ENCODE results near the gene SCN2B. TPM values are rescaled to one million over a fixed set of nuclear protein-coding genes. Genes with fewer than 3 reads are reported as not detected.

Gene SCN2B
- polyA plus RNA-seq, 1 donor, result 1.3 TPM

- no peak overlapping the region for H3K4me3 ChIP-seq (ENCODE audit: low read length)
- no peaks in the 10 kb centered on the region for H3K27me3 ChIP-seq (ENCODE audit: control insufficient read depth, insufficient read depth, low read length)
- no peak overlapping the region for H3K27ac ChIP-seq (ENCODE audit: low read length)
- H3K9me3 ChIP-seq (ENCODE audit: control insufficient read depth, low read depth, low read length), result no peaks in the 10 kb centered on the region
- peaks cover 65% of the 10 kb centered on the region for H3K4me1 ChIP-seq (ENCODE audit: control insufficient read depth, insufficient read depth, low read length)
- H3K36me3 ChIP-seq (ENCODE audit: control insufficient read depth, insufficient read depth, low read length), result no peaks in the 10 kb centered on the region
- DNase-seq, result no peak
- no CpG with 5 or more reads among the region's 3 CpGs for WGBS (ENCODE audit: insufficient coverage, low lambda C conversion rate)
Measured at GRCh38 chr11:118209033-118209432, 32.6 kb upstream of the SCN2B start.

- Histone ChIP-seq H3K36me3 (ENCODE audit: control insufficient read depth, insufficient read depth, low read length) (no peaks in the 10 kb centered on the region), H3K27me3 (ENCODE audit: control insufficient read depth, insufficient read depth, low read length) (no peaks in the 10 kb centered on the region), H3K4me3 (ENCODE audit: low read length) (no peak overlapping the region), H3K4me1 (ENCODE audit: control insufficient read depth, insufficient read depth, low read length) (peaks cover 66% of the 10 kb centered on the region), H3K9me3 (ENCODE audit: control insufficient read depth, low read depth, low read length) (no peaks in the 10 kb centered on the region), H3K27ac (ENCODE audit: low read length) (peak overlapping the region; percentile 85)
- DNase-seq, result no peak
- WGBS (ENCODE audit: insufficient coverage, low lambda C conversion rate), result 100% methylated on average over 1 of the region's 2 CpGs
Measured at GRCh38 chr11:118207079-118207478, 30.6 kb upstream of the SCN2B start.

GRCh38 chr11:118206391-118207031, 30.1 kb upstream of the SCN2B start:
- Histone ChIP-seq H3K9me3 (ENCODE audit: control insufficient read depth, low read depth, low read length) (no peaks in the 10 kb centered on the region), H3K4me3 (ENCODE audit: low read length) (no peak overlapping the region), H3K27ac (ENCODE audit: low read length) (peak overlapping the region; percentile 85), H3K4me1 (ENCODE audit: control insufficient read depth, insufficient read depth, low read length) (peaks cover 68% of the 10 kb centered on the region), H3K36me3 (ENCODE audit: control insufficient read depth, insufficient read depth, low read length) (no peaks in the 10 kb centered on the region), H3K27me3 (ENCODE audit: control insufficient read depth, insufficient read depth, low read length) (no peaks in the 10 kb centered on the region)
- DNase-seq, result peak; percentile 15 to 53
- 40% methylated on average over 1 of the region's 1 CpG for WGBS (ENCODE audit: insufficient coverage, low lambda C conversion rate)

- H3K4me3 ChIP-seq (ENCODE audit: low read length), result no peak overlapping the region
- H3K27me3 ChIP-seq (ENCODE audit: control insufficient read depth, insufficient read depth, low read length), result no peaks in the 10 kb centered on the region
- H3K4me1 ChIP-seq (ENCODE audit: control insufficient read depth, insufficient read depth, low read length), result peaks cover 64% of the 10 kb centered on the region
- DNase-seq, result peak; percentile 78 to 85
- peak overlapping the region; percentile 85 for H3K27ac ChIP-seq (ENCODE audit: low read length)
- WGBS (ENCODE audit: insufficient coverage, low lambda C conversion rate), result no CpG with 5 or more reads among the region's 9 CpGs
- no peaks in the 10 kb centered on the region for H3K36me3 ChIP-seq (ENCODE audit: control insufficient read depth, insufficient read depth, low read length)
- H3K9me3 ChIP-seq (ENCODE audit: control insufficient read depth, low read depth, low read length), result no peaks in the 10 kb centered on the region
Measured at GRCh38 chr11:118205606-118206378, 29.4 kb upstream of the SCN2B start.

- Histone ChIP-seq H3K27ac (ENCODE audit: low read length) (peak overlapping the region; percentile 92), H3K4me3 (ENCODE audit: low read length) (no peak overlapping the region), H3K27me3 (ENCODE audit: control insufficient read depth, insufficient read depth, low read length) (no peaks in the 10 kb centered on the region), H3K9me3 (ENCODE audit: control insufficient read depth, low read depth, low read length) (no peaks in the 10 kb centered on the region), H3K4me1 (ENCODE audit: control insufficient read depth, insufficient read depth, low read length) (peaks cover 65% of the 10 kb centered on the region), H3K36me3 (ENCODE audit: control insufficient read depth, insufficient read depth, low read length) (no peaks in the 10 kb centered on the region)
- peak; percentile 91 to 95 for DNase-seq
- WGBS (ENCODE audit: insufficient coverage, low lambda C conversion rate), result 40% methylated on average over 1 of the region's 7 CpGs
Measured at GRCh38 chr11:118202599-118203422, 26.4 kb upstream of the SCN2B start.

- H3K27ac ChIP-seq (ENCODE audit: low read length), result peak overlapping the region; percentile 92
Measured at GRCh38 chr11:118201966-118202365, 25.5 kb upstream of the SCN2B start.

GRCh38 chr11:118200901-118201680, 24.7 kb upstream of the SCN2B start:
- DNase-seq, result no peak
- no peaks in the 10 kb centered on the region for H3K27me3 ChIP-seq (ENCODE audit: control insufficient read depth, insufficient read depth, low read length)
- WGBS (ENCODE audit: insufficient coverage, low lambda C conversion rate), result 94% methylated on average over 3 of the region's 9 CpGs
- H3K4me1 ChIP-seq (ENCODE audit: control insufficient read depth, insufficient read depth, low read length), result peaks cover 60% of the 10 kb centered on the region
- H3K9me3 ChIP-seq (ENCODE audit: control insufficient read depth, low read depth, low read length), result no peaks in the 10 kb centered on the region
- no peaks in the 10 kb centered on the region for H3K36me3 ChIP-seq (ENCODE audit: control insufficient read depth, insufficient read depth, low read length)
- H3K4me3 ChIP-seq (ENCODE audit: low read length), result no peak overlapping the region
- peak overlapping the region; percentile 92 for H3K27ac ChIP-seq (ENCODE audit: low read length)

More at GRCh38 chr11:118201966-118202365, 25.5 kb upstream of the SCN2B start:
- Histone ChIP-seq H3K4me1 (ENCODE audit: control insufficient read depth, insufficient read depth, low read length) (peaks cover 68% of the 10 kb centered on the region), H3K9me3 (ENCODE audit: control insufficient read depth, low read depth, low read length) (no peaks in the 10 kb centered on the region), H3K36me3 (ENCODE audit: control insufficient read depth, insufficient read depth, low read length) (no peaks in the 10 kb centered on the region), H3K4me3 (ENCODE audit: low read length) (no peak overlapping the region), H3K27me3 (ENCODE audit: control insufficient read depth, insufficient read depth, low read length) (no peaks in the 10 kb centered on the region)
- 76% methylated on average over 2 of the region's 2 CpGs for WGBS (ENCODE audit: insufficient coverage, low lambda C conversion rate)
- DNase-seq, result no peak

GRCh38 chr11:118200497-118200896, 24.1 kb upstream of the SCN2B start:
- Histone ChIP-seq H3K4me3 (ENCODE audit: low read length) (no peak overlapping the region), H3K9me3 (ENCODE audit: control insufficient read depth, low read depth, low read length) (no peaks in the 10 kb centered on the region), H3K27me3 (ENCODE audit: control insufficient read depth, insufficient read depth, low read length) (no peaks in the 10 kb centered on the region), H3K36me3 (ENCODE audit: control insufficient read depth, insufficient read depth, low read length) (no peaks in the 10 kb centered on the region), H3K4me1 (ENCODE audit: control insufficient read depth, insufficient read depth, low read length) (peaks cover 57% of the 10 kb centered on the region), H3K27ac (ENCODE audit: low read length) (no peak overlapping the region)
- no CpG with 5 or more reads among the region's 5 CpGs for WGBS (ENCODE audit: insufficient coverage, low lambda C conversion rate)
- no peak for DNase-seq

- Histone ChIP-seq H3K4me1 (ENCODE audit: control insufficient read depth, insufficient read depth, low read length) (peaks cover 58% of the 10 kb centered on the region), H3K4me3 (ENCODE audit: low read length) (no peak overlapping the region), H3K36me3 (ENCODE audit: control insufficient read depth, insufficient read depth, low read length) (no peaks in the 10 kb centered on the region), H3K27ac (ENCODE audit: low read length) (peak overlapping the region; percentile 41), H3K27me3 (ENCODE audit: control insufficient read depth, insufficient read depth, low read length) (no peaks in the 10 kb centered on the region), H3K9me3 (ENCODE audit: control insufficient read depth, low read depth, low read length) (no peaks in the 10 kb centered on the region)
- no peak for DNase-seq
- WGBS (ENCODE audit: insufficient coverage, low lambda C conversion rate), result no CpG with 5 or more reads among the region's 6 CpGs
Measured at GRCh38 chr11:118199135-118199534, 22.7 kb upstream of the SCN2B start.

GRCh38 chr11:118198370-118198769, 21.9 kb upstream of the SCN2B start:
- no peaks in the 10 kb centered on the region for H3K9me3 ChIP-seq (ENCODE audit: control insufficient read depth, low read depth, low read length)
- H3K4me3 ChIP-seq (ENCODE audit: low read length), result no peak overlapping the region
- peak; percentile 70 to 74 for DNase-seq
- peak overlapping the region; percentile 41 for H3K27ac ChIP-seq (ENCODE audit: low read length)
- 0% methylated on average over 1 of the region's 9 CpGs for WGBS (ENCODE audit: insufficient coverage, low lambda C conversion rate)
- peaks cover 50% of the 10 kb centered on the region for H3K4me1 ChIP-seq (ENCODE audit: control insufficient read depth, insufficient read depth, low read length)
- H3K27me3 ChIP-seq (ENCODE audit: control insufficient read depth, insufficient read depth, low read length), result no peaks in the 10 kb centered on the region
- H3K36me3 ChIP-seq (ENCODE audit: control insufficient read depth, insufficient read depth, low read length), result no peaks in the 10 kb centered on the region

Measured in large intestine (tissue), 3 donors.